ENCODE measurements around the gene APOBEC3G.

DNA sequence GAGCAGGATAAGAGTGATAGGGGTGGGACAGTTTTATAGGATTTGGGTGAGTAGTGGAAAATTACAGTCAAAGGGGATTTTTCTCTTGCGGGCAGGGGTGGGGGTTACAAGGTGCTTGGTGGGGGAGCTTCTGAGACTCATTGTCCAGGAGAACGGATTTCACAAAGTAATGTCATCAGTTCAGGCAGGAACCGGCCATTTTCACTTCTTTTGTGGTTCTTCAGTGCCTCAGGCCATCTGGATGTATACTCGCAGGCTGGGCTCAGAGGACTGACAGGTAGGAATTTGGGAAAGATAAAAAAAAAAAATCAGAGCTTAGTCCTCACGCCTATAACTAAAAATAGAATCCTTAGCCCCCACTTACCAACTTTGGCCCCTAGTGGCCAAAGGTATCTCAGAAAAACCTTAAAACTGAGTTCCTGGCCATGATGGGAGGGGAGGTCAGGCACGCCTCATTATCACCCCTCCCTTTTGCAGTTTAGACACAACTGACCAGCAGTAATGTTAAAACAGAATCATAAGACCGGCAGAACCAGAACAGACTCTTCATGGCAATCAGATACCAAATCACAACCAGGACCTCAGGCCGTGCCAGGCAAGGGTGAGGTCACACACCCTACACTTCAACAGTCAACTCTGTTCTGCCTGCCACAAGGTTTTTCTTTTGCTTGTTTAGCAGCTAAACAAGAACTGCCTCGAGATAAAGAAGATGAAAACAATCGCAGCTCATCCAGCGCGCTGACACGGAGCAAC, 8.9 kb upstream of the APOBEC3G start:
- TF ChIP-seq POLR2AphosphoS5 (IDR thresholded peaks at IDR 0.05), result no peak
- TF ChIP-seq POLR2A (IDR thresholded peaks at IDR 0.05), result no peak

Data from breast epithelium (tissue), 3 donors.